ENCODE results near the gene ABCC3. TPM values are rescaled to one million over a fixed set of nuclear protein-coding genes. Genes with fewer than 3 reads are reported as not detected.

The ABCC3 gene
- total and polyA plus RNA-seq, 2 donors (not counting 3 experiments of a cell fraction or from before 2014, with no cell fraction given) = 1.1 to 2.6 TPM

DNA sequence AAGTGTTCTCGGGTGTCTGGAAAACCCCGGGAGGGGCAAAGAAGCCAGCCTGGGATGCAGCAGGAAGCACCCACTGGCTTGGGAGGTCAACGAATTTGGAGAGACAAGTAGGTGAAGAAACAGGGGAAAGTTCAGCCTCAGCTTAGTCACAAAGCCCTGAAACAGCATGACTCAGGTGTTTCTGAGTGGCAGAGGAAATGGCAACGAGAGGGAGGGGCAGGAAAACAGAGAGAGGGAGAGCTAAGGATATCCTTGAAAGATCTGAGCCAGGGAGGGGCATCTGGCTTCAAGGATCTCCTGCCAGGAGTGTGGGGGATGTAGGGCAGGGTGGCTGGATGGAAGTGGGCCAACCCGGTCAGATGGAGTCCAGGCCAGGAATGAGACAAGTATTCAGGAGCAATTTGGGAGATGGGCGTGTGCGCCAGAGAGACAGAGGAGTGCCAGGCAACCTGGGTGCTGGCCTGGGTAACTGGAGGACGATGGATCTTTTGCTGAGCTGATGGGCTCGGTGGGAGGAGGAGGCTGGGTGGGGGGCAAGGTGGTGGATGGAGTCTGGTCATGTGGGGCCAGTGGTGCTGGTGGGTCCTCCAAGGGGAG is 27.2 kb downstream of the ABCC3 start:
- ChIA-PET POLR2A (interaction anchor here (0.6 to 3.0 kb wide), 3 partner anchors 15 to 250 kb away, joined by 4 to 23 read pairs (median 4); no protein-coding TSS in a partner anchor), CTCF (interaction anchor here (0.9 to 3.9 kb wide), 11 partner anchors 9 to 111 kb away, joined by 3 to 29 read pairs (median 9); no protein-coding TSS in a partner anchor)
- no peaks in the 10 kb centered on the region for H4K20me1 ChIP-seq (replicated peaks; ENCODE audit: control insufficient read depth, extremely low read depth, insufficient read depth, low read length)
- no peaks in the 10 kb centered on the region for H3K9me3 ChIP-seq (replicated peaks; ENCODE audit: control insufficient read depth, insufficient read depth, low read length)
- no peaks in the 10 kb centered on the region for H3K9me1 ChIP-seq (replicated peaks; ENCODE audit: control insufficient read depth, extremely low read depth, insufficient read depth, low read length)
- no peaks in the 10 kb centered on the region for H3K36me3 ChIP-seq (ENCODE audit: control insufficient read depth in 2 of 2, extremely low read depth in 1 of 2, insufficient read depth in 2 of 2, low read length in 2 of 2)
- BruUV-seq (replicated peaks) = no TSS peak
- H2AFZ ChIP-seq (ENCODE audit: low read depth, low read length) = peak overlapping the region; percentile 47
- peak; percentile 86 for DNase-seq (ENCODE audit: low read depth, low spot score)
- no peaks in the 10 kb centered on the region for H3K79me2 ChIP-seq (ENCODE audit: control insufficient read depth, insufficient read depth, low read length)
- no peak overlapping the region for H3K4me3 ChIP-seq (replicated peaks in 1 of 3; ENCODE audit: insufficient read depth in 1 of 3, low read depth in 1 of 3, low read length in 3 of 3)
- TF ChIP-seq POLR2AphosphoS5 (IDR thresholded peaks at IDR 0.05; ENCODE audit: insufficient read depth, low read depth, low read length) (peak; percentile 79), JUN (IDR thresholded peaks at IDR 0.05; ENCODE audit: borderline replicate concordance, insufficient read depth, insufficient read length, low read depth) (peak; percentile 39), POLR2A (IDR thresholded peaks at IDR 0.05; ENCODE audit: low read depth, low read length) (no peak), GATA2 (IDR thresholded peaks at IDR 0.05; ENCODE audit: insufficient read depth, insufficient read length, low read depth, low read length) (peak; percentile 50), FOS (IDR thresholded peaks at IDR 0.05; ENCODE audit: borderline replicate concordance, insufficient read depth, low read length) (peak; percentile 88), EZH2 (IDR thresholded peaks at IDR 0.05; ENCODE audit: borderline replicate concordance, low read depth, low read length, severe bottlenecking) (no peak), MYC (IDR thresholded peaks at IDR 0.05; ENCODE audit: low read depth, low read length) (no peak)
- peak overlapping the region; percentile 42 for H3K9ac ChIP-seq (replicated peaks; ENCODE audit: extremely low read depth, insufficient read depth, low read length)
- peaks cover 31% of the 10 kb centered on the region for H3K4me1 ChIP-seq (ENCODE audit: control insufficient read depth, extremely low read depth, insufficient read depth, low read length)
- peak overlapping the region; percentile 14 for H3K4me2 ChIP-seq (ENCODE audit: insufficient read depth, low read length)
- dilution Hi-C loops (cut with MboI; ENCODE audit: extremely low pct_ligation_motif_present, low sequenced_read_pairs) = no loop called here
- peak overlapping the region; percentile 90 for H3K27ac ChIP-seq (ENCODE audit: insufficient read depth, low read depth, low read length)
- FAIRE-seq = peak; percentile 95
- H3K27me3 ChIP-seq (ENCODE audit: control insufficient read depth in 2 of 2, insufficient read depth in 2 of 2, low read length in 2 of 2) = no peaks in the 10 kb centered on the region
- intact Hi-C loops (cut with micrococcal nuclease) = loop anchor here (1.0 kb wide), 1 partner anchor 23 kb away; no protein-coding TSS in a partner anchor

Measured in endothelial cell of umbilical vein (primary cell).